Esophagus muscularis mucosa (tissue), 4 donors: ENCODE data around the gene ABHD12B. TPM values are rescaled to one million over a fixed set of nuclear protein-coding genes. Genes with fewer than 3 reads are reported as not detected.

Experiments
- DNase-seq: peaks from one replicate; pipeline ENCODE4 v3.0.0-alpha.2; 2017; ENCODE audit errors: extremely low spot score
- H3K27ac ChIP-seq, 4 donors: fragments of 200-600 bp; sonication (generic); replicated peaks in 1 of 4; 1 replicate in 3 of 4; 2 replicates in 1 of 4; pipeline ENCODE4 v1.5.1; 2016 to 2019; ENCODE audit warnings: mild to moderate bottlenecking in 1 of 4
- H3K27me3 ChIP-seq, 4 donors: fragments of 200-600 bp; sonication (generic); one replicate each; pipeline versions ENCODE4 v1.5.1 to v1.6.0; 2016 to 2019
- H3K36me3 ChIP-seq, 4 donors: fragments of 200-600 bp; sonication (generic); one replicate each; pipeline ENCODE4 v1.5.1; 2016 to 2019
- H3K4me1 ChIP-seq, 4 donors: fragments of 200-600 bp; sonication (generic); one replicate each; pipeline ENCODE4 v1.5.1; 2016 to 2019
- H3K4me3 ChIP-seq, 4 donors: fragments of 200-600 bp; sonication (generic); 1 replicate in 2 of 4; 2 replicates in 2 of 4; pipeline ENCODE4 v1.5.1; 2016 to 2019; ENCODE audit warnings: mild to moderate bottlenecking in 4 of 4, moderate library complexity in 1 of 4
- H3K9me3 ChIP-seq, 4 donors: fragments of 200-600 bp; sonication (generic); 1 replicate in 3 of 4; 2 replicates in 1 of 4; pipeline ENCODE4 v1.5.1; 2016 to 2019
- EP300 ChIP-seq: sonication (generic); formaldehyde crosslinking; IDR thresholded peaks from one replicate; pipeline ENCODE4 v1.6.1; 2017; ENCODE audit warnings: antibody characterized with exemption
- POLR2A ChIP-seq: fragments of 450-650 bp; IDR thresholded peaks from one replicate; pipeline ENCODE4 v1.6.1; 2017; ENCODE audit warnings: antibody characterized with exemption, moderate library complexity, mild to moderate bottlenecking, low read depth
- POLR2AphosphoS5 ChIP-seq, 2 donors: sonication (generic); formaldehyde crosslinking; IDR thresholded peaks; one replicate each; pipeline ENCODE4 v1.6.1; 2017; ENCODE audit warnings: antibody characterized with exemption in 2 of 2
- WGBS: methylation state at CpG from one replicate; pipeline ENCODE4 v1.1.5; 2018; 5-methylcytosine and 5-hydroxymethylcytosine counted together
- intact Hi-C: fragments of 100-400 bp; cut with DNase I; formaldehyde crosslinking; loops from one replicate; pipeline ENCODE4 v1.15.1; 2023
- total RNA-seq, 4 donors: library from RNA; depleted of rRNA; stranded (reverse); fragments of >200 nt; gene quantifications; one replicate each; pipeline versions ENCODE4 v1.1.0 to v1.2.1, GENCODE V29; 2016
- TF ChIP-seq, protein P1 (sequence below), 3 experiments: fragments of 200-600 bp in 2 of 3; fragments of 450-650 bp in 1 of 3; sonication (generic) in 2 of 3; IDR thresholded peaks; one replicate each; pipeline ENCODE4 v1.5.1; 2017 to 2019; ENCODE audit warnings: antibody characterized with exemption in 3 of 3, mild to moderate bottlenecking in 2 of 3, moderate library complexity in 1 of 3

The ABHD12B gene
- total RNA-seq, 4 donors from 2014 or later: not detected

DNA sequence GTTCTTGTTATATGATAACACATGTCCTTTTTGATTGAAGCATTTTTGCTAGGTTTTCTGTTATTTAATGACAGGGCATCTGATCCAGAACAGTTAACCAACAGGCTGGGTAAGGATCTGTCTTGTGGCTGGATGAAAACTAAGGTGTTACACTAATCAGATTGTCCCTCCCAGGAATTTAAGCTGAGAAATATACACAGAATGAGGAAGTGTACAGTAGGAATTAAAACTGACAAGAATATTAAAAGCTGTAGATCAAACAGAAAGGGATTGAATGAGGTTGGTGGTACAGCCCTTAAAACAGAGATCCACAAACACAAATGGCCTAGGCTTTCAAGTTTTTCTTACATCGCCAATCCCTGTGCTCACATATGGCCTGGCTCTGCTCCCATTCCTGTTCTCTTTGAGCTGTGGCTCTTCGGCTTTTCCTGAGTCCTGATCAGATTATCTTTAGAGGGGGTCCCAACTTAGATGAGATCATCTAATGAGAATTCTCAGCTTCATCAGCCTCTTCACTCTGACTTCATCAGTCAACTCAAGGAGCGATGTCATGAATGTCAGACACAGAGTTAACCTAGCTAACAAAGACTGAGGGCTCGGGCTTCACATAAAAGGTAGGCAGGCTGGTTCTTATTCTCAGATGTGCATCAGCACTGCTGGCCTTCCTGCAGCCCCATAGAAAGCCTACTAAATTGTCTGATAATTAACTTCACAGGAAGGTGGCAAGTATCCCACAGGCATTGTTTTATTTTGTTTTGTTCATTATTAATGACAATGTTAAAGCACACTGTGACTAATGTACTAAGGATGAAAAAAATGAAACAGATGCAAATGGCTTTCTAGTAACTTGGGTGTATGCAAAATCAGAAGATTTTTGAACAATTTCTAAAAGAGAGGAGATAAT, 61.0 kb downstream of the ABHD12B start:
- Histone ChIP-seq H3K27ac (no peak overlapping the region), H3K9me3 (no peaks in the 10 kb centered on the region), H3K27me3 (no peaks in the 10 kb centered on the region), H3K4me3 (no peak overlapping the region), H3K36me3 (peaks cover 0 to 58% (median 13%) of the 10 kb centered on the region in 4 donors), H3K4me1 (no peaks in the 10 kb centered on the region)
- intact Hi-C loops: no loop called here
- no peak for TF ChIP-seq POLR2A
- no peak for TF ChIP-seq POLR2AphosphoS5 (IDR thresholded peaks at IDR 0.05)
- TF ChIP-seq, protein P1, sequence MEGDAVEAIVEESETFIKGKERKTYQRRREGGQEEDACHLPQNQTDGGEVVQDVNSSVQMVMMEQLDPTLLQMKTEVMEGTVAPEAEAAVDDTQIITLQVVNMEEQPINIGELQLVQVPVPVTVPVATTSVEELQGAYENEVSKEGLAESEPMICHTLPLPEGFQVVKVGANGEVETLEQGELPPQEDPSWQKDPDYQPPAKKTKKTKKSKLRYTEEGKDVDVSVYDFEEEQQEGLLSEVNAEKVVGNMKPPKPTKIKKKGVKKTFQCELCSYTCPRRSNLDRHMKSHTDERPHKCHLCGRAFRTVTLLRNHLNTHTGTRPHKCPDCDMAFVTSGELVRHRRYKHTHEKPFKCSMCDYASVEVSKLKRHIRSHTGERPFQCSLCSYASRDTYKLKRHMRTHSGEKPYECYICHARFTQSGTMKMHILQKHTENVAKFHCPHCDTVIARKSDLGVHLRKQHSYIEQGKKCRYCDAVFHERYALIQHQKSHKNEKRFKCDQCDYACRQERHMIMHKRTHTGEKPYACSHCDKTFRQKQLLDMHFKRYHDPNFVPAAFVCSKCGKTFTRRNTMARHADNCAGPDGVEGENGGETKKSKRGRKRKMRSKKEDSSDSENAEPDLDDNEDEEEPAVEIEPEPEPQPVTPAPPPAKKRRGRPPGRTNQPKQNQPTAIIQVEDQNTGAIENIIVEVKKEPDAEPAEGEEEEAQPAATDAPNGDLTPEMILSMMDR (IDR thresholded peaks at IDR 0.05): no peak
- no peak for TF ChIP-seq EP300
- no peak for DNase-seq
- 86% methylated on average over 4 of the region's 4 CpGs for WGBS

DNA sequence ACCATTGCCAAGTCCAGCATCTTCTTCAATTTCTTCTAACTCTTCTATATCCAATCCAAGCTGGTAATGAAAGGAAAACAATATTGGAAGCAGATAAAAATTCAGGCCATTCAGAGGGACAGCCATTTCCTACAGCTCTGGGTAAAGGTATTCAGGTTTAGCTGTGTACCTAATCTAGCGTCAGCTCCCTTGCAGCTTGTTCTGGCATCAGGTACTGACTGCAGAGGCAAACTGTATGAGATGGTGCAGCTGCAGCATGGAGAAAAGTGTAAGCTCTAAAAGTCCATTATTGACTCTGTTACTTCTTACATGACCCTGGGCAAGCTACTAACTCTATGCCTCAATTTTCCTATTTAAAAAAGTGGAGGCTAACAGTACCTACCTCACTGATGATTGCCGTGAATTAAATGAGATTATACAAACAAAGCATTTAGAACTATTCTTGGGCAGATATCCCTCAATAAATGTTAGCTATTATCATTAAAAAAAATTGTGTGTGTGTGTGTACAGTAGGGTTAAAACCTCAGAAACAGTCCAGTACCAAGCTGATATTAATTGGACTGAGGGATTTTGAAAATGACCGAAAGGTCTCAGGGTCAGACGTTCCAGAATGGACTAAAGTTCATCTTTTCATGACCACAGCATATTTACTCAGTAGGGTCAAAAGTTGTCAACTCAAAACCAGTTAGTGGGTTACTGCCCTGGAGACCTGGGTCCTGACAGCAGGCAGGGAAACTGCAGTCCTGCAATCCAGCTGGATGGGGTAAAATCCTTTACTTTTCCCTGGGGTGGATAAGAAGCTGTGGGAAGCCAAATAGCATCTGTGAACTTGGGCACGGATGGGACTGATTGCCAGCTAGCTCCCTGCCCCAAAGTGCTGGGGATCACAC, 63.5 kb downstream of the ABHD12B start:
- 70% methylated on average over 4 of the region's 5 CpGs for WGBS
- Histone ChIP-seq H3K4me1 (no peaks in the 10 kb centered on the region), H3K4me3 (no peak overlapping the region), H3K27me3 (no peaks in the 10 kb centered on the region), H3K27ac (no peak overlapping the region), H3K9me3 (no peaks in the 10 kb centered on the region), H3K36me3 (peaks cover 0 to 43% (median 8%) of the 10 kb centered on the region in 4 donors)
- intact Hi-C loops: no loop called here
- TF ChIP-seq POLR2A (no peak), POLR2AphosphoS5 (IDR thresholded peaks at IDR 0.05) (no peak), EP300 (no peak)
- TF ChIP-seq, protein P1 (IDR thresholded peaks at IDR 0.05): no peak
- DNase-seq: no peak

DNA sequence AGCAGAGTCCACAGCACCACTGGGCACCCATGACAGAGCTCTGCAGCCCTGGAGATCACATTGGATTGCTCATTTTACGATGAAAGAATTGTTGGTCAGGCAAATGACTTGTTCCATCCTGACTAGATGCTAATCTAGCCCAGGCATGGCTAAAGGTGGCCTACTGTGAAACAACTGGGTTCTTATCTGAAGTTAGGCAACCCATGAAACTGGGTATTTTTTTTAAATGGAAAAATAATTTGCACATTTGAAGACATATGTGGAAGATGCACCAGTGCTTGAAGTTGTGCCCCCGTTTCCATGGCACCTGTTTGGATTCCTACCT, 64.1 kb downstream of the ABHD12B start:
- H3K27me3 ChIP-seq: no peaks in the 10 kb centered on the region
- intact Hi-C loops: no loop called here
- DNase-seq: no peak
- no peaks in the 10 kb centered on the region for H3K9me3 ChIP-seq
- H3K36me3 ChIP-seq: peaks cover 0 to 37% (median 3%) of the 10 kb centered on the region in 4 donors
- no peak overlapping the region for H3K27ac ChIP-seq
- no peak overlapping the region for H3K4me3 ChIP-seq
- no peaks in the 10 kb centered on the region for H3K4me1 ChIP-seq
- 69% methylated on average over 1 of the region's 2 CpGs for WGBS
- TF ChIP-seq EP300: no peak
- no peak for TF ChIP-seq POLR2AphosphoS5 (IDR thresholded peaks at IDR 0.05)
- TF ChIP-seq POLR2A: no peak
- TF ChIP-seq, protein P1 (IDR thresholded peaks at IDR 0.05): no peak

DNA sequence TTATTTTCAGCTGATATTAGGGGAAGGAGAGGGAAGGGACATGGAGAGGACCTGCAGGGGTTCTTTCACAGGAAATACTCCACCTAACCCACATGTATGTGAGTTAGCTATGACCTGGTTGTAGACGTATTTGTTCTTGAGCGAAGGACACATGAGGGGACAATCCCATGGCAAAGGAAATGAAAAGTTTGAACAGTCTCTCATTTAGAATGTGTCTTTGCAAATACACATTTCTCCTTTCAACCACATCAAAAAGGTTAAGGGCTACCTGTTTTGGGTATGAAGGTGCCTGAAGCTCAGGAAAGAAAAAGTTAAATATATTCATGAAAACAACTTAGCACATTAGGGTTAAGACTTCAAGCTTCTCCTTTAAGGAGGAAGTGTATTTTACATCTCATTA, 65.0 kb downstream of the ABHD12B start:
- intact Hi-C loops: no loop called here
- Histone ChIP-seq H3K27ac (no peak overlapping the region), H3K4me1 (no peaks in the 10 kb centered on the region), H3K9me3 (no peaks in the 10 kb centered on the region), H3K4me3 (no peak overlapping the region), H3K27me3 (no peaks in the 10 kb centered on the region), H3K36me3 (peaks cover 0 to 29% (median 0%) of the 10 kb centered on the region in 4 donors)
- no peak for DNase-seq
- WGBS: 91% methylated on average over 2 of the region's 2 CpGs
- TF ChIP-seq POLR2AphosphoS5 (IDR thresholded peaks at IDR 0.05) (no peak), POLR2A (no peak), EP300 (no peak)
- TF ChIP-seq, protein P1 (IDR thresholded peaks at IDR 0.05): no peak
